Mesenchymal stem cell (in vitro differentiated cells and primary cell): ENCODE results near the gene NOC4L.

Experiments
- DNase-seq: peaks from one replicate; pipeline ENCODE4 v3.0.0-alpha.2; 2013
- H2AFZ ChIP-seq: one replicate; pipeline ENCODE4 v1.6.1; 2013; ENCODE audit warnings: low read depth, mild to moderate bottlenecking, control low read depth, inconsistent platforms, low read length, moderate library complexity
- H2AK5ac ChIP-seq: 2 replicates; pipeline ENCODE4 v1.6.1; 2013; ENCODE audit warnings: low read length, moderate library complexity, mild to moderate bottlenecking, inconsistent platforms; ENCODE audit not compliant: severe bottlenecking
- H2BK120ac ChIP-seq: one replicate; pipeline ENCODE4 v1.6.1; 2013; ENCODE audit warnings: low read depth, mild to moderate bottlenecking, inconsistent platforms, low read length, moderate library complexity
- H2BK12ac ChIP-seq, 2 experiments: one replicate each; pipeline ENCODE4 v1.6.1; 2013; ENCODE audit warnings: inconsistent platforms in 2 of 2, low read length in 2 of 2, mild to moderate bottlenecking in 2 of 2, moderate library complexity in 2 of 2, control low read depth in 1 of 2
- H2BK15ac ChIP-seq: one replicate; pipeline ENCODE4 v1.6.1; 2013; ENCODE audit warnings: mild to moderate bottlenecking, low read depth, inconsistent platforms; ENCODE audit not compliant: poor library complexity, severe bottlenecking
- H2BK5ac ChIP-seq: 2 replicates; pipeline ENCODE4 v1.6.1; 2013; ENCODE audit warnings: low read depth, mild to moderate bottlenecking, low read length, control low read depth, inconsistent platforms; ENCODE audit not compliant: poor library complexity, severe bottlenecking
- H3K14ac ChIP-seq, 2 experiments: one replicate each; pipeline ENCODE4 v1.6.1; 2013; ENCODE audit warnings: inconsistent platforms in 2 of 2, low read length in 2 of 2, control low read depth in 1 of 2, mild to moderate bottlenecking in 1 of 2, moderate library complexity in 1 of 2
- H3K18ac ChIP-seq, 2 experiments: one replicate each; pipeline ENCODE4 v1.6.1; 2013; ENCODE audit warnings: inconsistent platforms in 2 of 2, low read length in 2 of 2, control low read depth in 1 of 2, low read depth in 1 of 2, mild to moderate bottlenecking in 1 of 2
- H3K23ac ChIP-seq, 2 experiments: one replicate each; pipeline ENCODE4 v1.6.1; 2013; ENCODE audit warnings: inconsistent platforms in 2 of 2, low read length in 2 of 2, mild to moderate bottlenecking in 2 of 2, moderate library complexity in 2 of 2, control low read depth in 1 of 2
- H3K27ac ChIP-seq: 2 replicates; pipeline ENCODE4 v1.5.1; 2013; ENCODE audit warnings: mild to moderate bottlenecking, moderate library complexity, low read length, control low read depth, inconsistent platforms; ENCODE audit not compliant: poor library complexity, severe bottlenecking
- H3K27me3 ChIP-seq, 2 experiments: 2 replicates each; pipeline versions ENCODE4 v1.6.1 to v1.7.0; 2013; ENCODE audit warnings: low read length in 2 of 2, mild to moderate bottlenecking in 2 of 2, moderate library complexity in 2 of 2, control low read depth in 1 of 2, inconsistent platforms in 1 of 2; ENCODE audit not compliant: control insufficient read depth in 1 of 2, insufficient read depth in 1 of 2
- H3K36me3 ChIP-seq, 2 experiments: 2 replicates each; pipeline versions ENCODE4 v1.6.1 to v1.7.0; 2013; ENCODE audit warnings: low read length in 2 of 2, control low read depth in 1 of 2, inconsistent platforms in 1 of 2, low read depth in 1 of 2, mild to moderate bottlenecking in 1 of 2; ENCODE audit not compliant: insufficient read depth in 2 of 2, control insufficient read depth in 1 of 2
- H3K4ac ChIP-seq, 2 experiments: one replicate each; pipeline ENCODE4 v1.6.1; 2013; ENCODE audit warnings: inconsistent platforms in 2 of 2, low read length in 2 of 2, mild to moderate bottlenecking in 2 of 2, moderate library complexity in 2 of 2, control low read depth in 1 of 2, low read depth in 1 of 2
- H3K4me1 ChIP-seq: 2 replicates; pipeline ENCODE4 v1.6.1; 2013; ENCODE audit warnings: low read depth, low read length, control low read depth; ENCODE audit not compliant: control insufficient read depth, insufficient read depth
- H3K4me2 ChIP-seq: 2 replicates; pipeline ENCODE4 v1.6.1; 2013; ENCODE audit warnings: low read length, mild to moderate bottlenecking, inconsistent platforms; ENCODE audit not compliant: poor library complexity, severe bottlenecking
- H3K4me3 ChIP-seq, 2 experiments: 2 replicates each; pipeline versions ENCODE4 v1.5.1 to v1.7.0; 2013; ENCODE audit warnings: low read length in 2 of 2, mild to moderate bottlenecking in 2 of 2, control low read depth in 1 of 2, low read depth in 1 of 2; ENCODE audit not compliant: insufficient read depth in 1 of 2
- H3K79me1 ChIP-seq: replicated peaks from 2 replicates; pipeline ENCODE4 v1.6.1; 2013; ENCODE audit warnings: mild to moderate bottlenecking, control low read depth, low read length, inconsistent platforms; ENCODE audit not compliant: poor library complexity, severe bottlenecking
- H3K9ac ChIP-seq: 2 replicates; pipeline ENCODE4 v1.7.0; 2013; ENCODE audit warnings: mild to moderate bottlenecking, low read length, moderate library complexity
- H3K9me3 ChIP-seq: 2 replicates; pipeline ENCODE4 v1.7.0; 2013; ENCODE audit warnings: mild to moderate bottlenecking, low read length; ENCODE audit not compliant: control insufficient read depth
- H4K8ac ChIP-seq: one replicate; pipeline ENCODE4 v1.6.1; 2013; ENCODE audit warnings: inconsistent platforms, mild to moderate bottlenecking, low read length, moderate library complexity
- H4K91ac ChIP-seq: one replicate; pipeline ENCODE4 v1.6.1; 2013; ENCODE audit warnings: mild to moderate bottlenecking, low read length, inconsistent platforms
- WGBS: methylation state at CpG from one replicate; pipeline ENCODE4 v1.1.7; 2013; ENCODE audit warnings: mixed read lengths; 5-methylcytosine and 5-hydroxymethylcytosine counted together

NOC4L gene

DNA sequence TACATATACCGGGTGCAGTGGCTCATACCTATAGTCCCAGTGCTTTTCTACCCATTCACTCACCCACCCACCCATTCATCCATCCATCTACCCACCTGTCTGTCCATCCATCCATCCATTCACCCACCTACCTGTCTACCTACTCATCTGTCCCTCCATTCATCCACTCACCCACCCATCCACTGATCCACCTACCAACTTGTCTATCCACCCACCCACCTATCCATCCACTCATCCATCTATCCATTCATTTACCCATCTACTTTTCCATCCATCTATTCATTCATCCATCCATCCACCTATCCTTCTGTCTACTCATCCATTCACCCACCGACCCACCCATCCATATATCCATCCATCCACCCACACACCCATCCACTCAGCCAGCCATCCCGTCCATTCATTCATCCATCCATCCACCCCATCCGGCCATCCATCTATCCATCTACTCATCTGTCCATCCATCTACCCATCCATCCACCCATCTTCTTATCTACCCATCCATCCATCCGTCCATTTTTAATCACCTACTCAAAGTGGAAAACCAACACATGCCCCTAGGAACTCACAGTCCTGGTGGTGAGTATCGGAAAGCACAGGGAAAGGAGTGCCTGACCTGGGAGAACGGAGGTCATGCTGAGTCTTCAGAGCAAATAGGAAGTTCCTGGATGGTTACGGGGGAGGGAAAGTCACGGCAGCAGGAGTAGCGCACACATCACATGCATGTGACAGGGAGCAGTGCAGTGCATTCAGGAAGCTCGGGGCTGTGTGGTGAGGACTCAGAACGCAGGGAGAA is 20.1 kb upstream of the NOC4L start:
- no peak for DNase-seq
- Histone ChIP-seq H3K4ac (no peak overlapping the region), H3K4me1 (no peaks in the 10 kb centered on the region), H3K9ac (no peak overlapping the region), H2BK120ac (no peak overlapping the region), H2AFZ (no peak overlapping the region), H3K9me3 (peaks cover 6% of the 10 kb centered on the region), H2BK5ac (no peak overlapping the region), H3K4me2 (no peak overlapping the region), H3K23ac (no peak overlapping the region), H3K27me3 (no peaks in the 10 kb centered on the region), H3K4me3 (no peak overlapping the region), H3K27ac (no peak overlapping the region), H4K8ac (no peak overlapping the region), H2AK5ac (no peak overlapping the region), H3K18ac (no peak overlapping the region), H3K14ac (no peak overlapping the region), H3K36me3 (peaks cover 59 to 95% of the 10 kb centered on the region in 2 experiments), H2BK15ac (no peak overlapping the region), H2BK12ac (no peak overlapping the region), H3K79me1 (peaks cover 7% of the 10 kb centered on the region), H4K91ac (peak overlapping the region; percentile 35)
- WGBS: 94% methylated on average over 12 of the region's 12 CpGs

GRCh38 chr12:132124766-132125425 is 19.4 kb upstream of the NOC4L start:
- no peak overlapping the region for H3K14ac ChIP-seq

DNA sequence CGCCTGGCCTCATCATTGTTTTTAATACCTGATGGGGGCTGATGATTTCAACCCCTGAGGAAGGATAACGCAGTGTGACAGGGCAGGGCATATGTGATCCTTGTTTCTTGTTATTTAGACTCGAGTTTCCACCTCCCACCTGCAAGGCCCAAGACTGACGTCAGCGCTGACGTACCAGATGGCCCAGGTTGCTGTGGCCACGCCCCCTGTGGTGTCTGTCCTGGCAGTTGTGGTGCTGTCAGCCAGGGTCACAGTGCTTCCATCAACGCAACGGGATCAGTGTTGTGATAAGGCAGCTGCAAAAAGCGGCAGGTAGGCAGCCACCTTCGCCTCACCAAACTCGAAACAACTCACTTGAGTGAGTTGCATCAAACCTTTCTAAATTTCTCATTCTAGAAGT is 18.5 kb upstream of the NOC4L start:
- WGBS: 98% methylated on average over 9 of the region's 12 CpGs
- no peak for DNase-seq
- no peak overlapping the region for H3K23ac ChIP-seq
- H2AK5ac ChIP-seq: no peak overlapping the region
- H2BK120ac ChIP-seq: no peak overlapping the region
- no peak overlapping the region for H3K27ac ChIP-seq
- H2BK15ac ChIP-seq: no peak overlapping the region
- H2BK5ac ChIP-seq: no peak overlapping the region
- H3K4ac ChIP-seq: no peak overlapping the region
- H3K4me1 ChIP-seq: no peaks in the 10 kb centered on the region
- no peak overlapping the region for H3K9ac ChIP-seq
- H3K18ac ChIP-seq: no peak overlapping the region
- H2AFZ ChIP-seq: no peak overlapping the region
- peaks cover 6% of the 10 kb centered on the region for H3K9me3 ChIP-seq
- H3K36me3 ChIP-seq: peaks cover 57 to 96% of the 10 kb centered on the region in 2 experiments
- H2BK12ac ChIP-seq: no peak overlapping the region
- H3K14ac ChIP-seq: no peak overlapping the region
- H4K91ac ChIP-seq: no peak overlapping the region
- no peak overlapping the region for H3K4me3 ChIP-seq
- H4K8ac ChIP-seq: no peak overlapping the region
- H3K4me2 ChIP-seq: no peak overlapping the region
- H3K27me3 ChIP-seq: no peaks in the 10 kb centered on the region
- peaks cover 4% of the 10 kb centered on the region for H3K79me1 ChIP-seq

More at GRCh38 chr12:132124766-132125425, 19.4 kb upstream of the NOC4L start:
- H3K18ac ChIP-seq: no peak overlapping the region
- H2BK120ac ChIP-seq: no peak overlapping the region
- H3K9me3 ChIP-seq: peaks cover 6% of the 10 kb centered on the region
- no peak overlapping the region for H3K4me3 ChIP-seq
- H4K8ac ChIP-seq: no peak overlapping the region
- H3K27ac ChIP-seq: no peak overlapping the region
- 88% methylated on average over 19 of the region's 19 CpGs for WGBS
- DNase-seq: no peak
- no peak overlapping the region for H3K23ac ChIP-seq
- H3K9ac ChIP-seq: no peak overlapping the region
- H3K4ac ChIP-seq: no peak overlapping the region
- no peak overlapping the region for H2BK12ac ChIP-seq
- no peak overlapping the region for H2AFZ ChIP-seq
- H3K4me1 ChIP-seq: no peaks in the 10 kb centered on the region
- no peak overlapping the region for H2AK5ac ChIP-seq
- peaks cover 58 to 96% of the 10 kb centered on the region in 2 experiments for H3K36me3 ChIP-seq
- H2BK15ac ChIP-seq: no peak overlapping the region
- H2BK5ac ChIP-seq: no peak overlapping the region
- H3K27me3 ChIP-seq: no peaks in the 10 kb centered on the region
- H3K4me2 ChIP-seq: no peak overlapping the region
- peak overlapping the region; percentile 35 for H4K91ac ChIP-seq
- peaks cover 6% of the 10 kb centered on the region for H3K79me1 ChIP-seq

GRCh38 chr12:132127041-132127440 is 17.2 kb upstream of the NOC4L start:
- Histone ChIP-seq H3K4ac (no peak overlapping the region), H2BK5ac (no peak overlapping the region)

More at GRCh38 chr12:132127041-132127440, 17.2 kb upstream of the NOC4L start:
- Histone ChIP-seq H2AFZ (no peak overlapping the region), H3K4me3 (no peak overlapping the region), H3K23ac (no peak overlapping the region), H3K18ac (no peak overlapping the region), H4K91ac (no peak overlapping the region), H2BK15ac (no peak overlapping the region), H4K8ac (no peak overlapping the region), H3K27ac (no peak overlapping the region), H3K4me1 (no peaks in the 10 kb centered on the region), H2AK5ac (no peak overlapping the region), H3K9me3 (peaks cover 6% of the 10 kb centered on the region), H3K27me3 (no peaks in the 10 kb centered on the region), H3K9ac (no peak overlapping the region), H2BK12ac (no peak overlapping the region), H3K4me2 (no peak overlapping the region), H3K79me1 (peaks cover 4% of the 10 kb centered on the region), H2BK120ac (no peak overlapping the region), H3K36me3 (peaks cover 54 to 93% of the 10 kb centered on the region in 2 experiments), H3K14ac (no peak overlapping the region)
- no peak for DNase-seq
- 96% methylated on average over 6 of the region's 8 CpGs for WGBS
